ENCODE measurements around the gene MRPL48. TPM values are rescaled to one million over a fixed set of nuclear protein-coding genes. Genes with fewer than 3 reads are reported as not detected.

The MRPL48 gene
- polyA plus RNA-seq, 1 of the 3 experiments (the other 2 are of a cell fraction), result 29.2 TPM

- peaks cover 16% of the 10 kb centered on the region for H3F3A ChIP-seq (replicated peaks; ENCODE audit: insufficient read depth)
- peak overlapping the region; percentile 74 for H3K9ac ChIP-seq
- peak; percentile 96 for DNase-seq
- no peaks in the 10 kb centered on the region for H3K4me1 ChIP-seq (ENCODE audit: control insufficient read depth in 1 of 2, insufficient read depth in 2 of 2, low read depth in 1 of 2, low read length in 1 of 2)
- H4K20me1 ChIP-seq (ENCODE audit: insufficient read depth), result no peaks in the 10 kb centered on the region
- H3K36me3 ChIP-seq (replicated peaks in 1 of 2; ENCODE audit: control insufficient read depth in 1 of 2, insufficient read depth in 2 of 2, low read length in 1 of 2), result no peaks in the 10 kb centered on the region
- H3K9me3 ChIP-seq, result no peaks in the 10 kb centered on the region
- H3K27ac ChIP-seq (ENCODE audit: low read depth in 2 of 2, low read length in 1 of 2), result peak overlapping the region; percentile 86 to 94
- H3K4me2 ChIP-seq, result peak overlapping the region; percentile 68
- ChIA-PET CTCF (interaction anchor here (0.7 to 2.2 kb wide), 7 partner anchors 8 to 1775 kb away, joined by 3 to 15 read pairs (median 3); partner anchors contain the start of genes MRPL48 and RAB6A), POLR2A (interaction anchor here (0.6 to 4.8 kb wide), 8 partner anchors 9 to 637 kb away, joined by 3 to 89 read pairs (median 5); partner anchors contain the start of genes COA4, FAM168A, FCHSD2 and MRPL48)
- H3K79me2 ChIP-seq (ENCODE audit: insufficient read depth), result no peaks in the 10 kb centered on the region
- no peaks in the 10 kb centered on the region for H3K9me2 ChIP-seq
- 2% methylated on average over 25 of the region's 30 CpGs for WGBS (ENCODE audit: low lambda C conversion rate)
- H2AFZ ChIP-seq (ENCODE audit: low read depth), result peak overlapping the region; percentile 88
- H3K27me3 ChIP-seq (ENCODE audit: insufficient read depth), result no peaks in the 10 kb centered on the region
- peak overlapping the region; percentile 53 to 64 for H3K4me3 ChIP-seq (ENCODE audit: low read depth in 2 of 2, low read length in 1 of 2)
- TF ChIP-seq MAX (IDR thresholded peaks at IDR 0.05; ENCODE audit: low read depth) (peak; percentile 92), REST (IDR thresholded peaks at IDR 0.05; ENCODE audit: low read depth, low read length) (no peak), MXI1 (IDR thresholded peaks at IDR 0.05; ENCODE audit: low read depth, low read length) (peak; percentile 98), YY1 (IDR thresholded peaks at IDR 0.05; ENCODE audit: low read depth) (peak; percentile 99), FOXM1 (IDR thresholded peaks at IDR 0.05; ENCODE audit: low read depth) (no peak), GATA2 (CRISPR knock-in tag; IDR thresholded peaks at IDR 0.05) (peak; percentile 45; the same call in 1 of the 2 replicates), NRF1 (IDR thresholded peaks at IDR 0.05; ENCODE audit: low read depth, low read length) (no peak), EZH2phosphoT487 (IDR thresholded peaks at IDR 0.05; ENCODE audit: borderline replicate concordance, low read depth) (no peak), NFIC (IDR thresholded peaks at IDR 0.05; ENCODE audit: borderline replicate concordance) (no peak), EP300 (IDR thresholded peaks at IDR 0.05; ENCODE audit: borderline replicate concordance in 1 of 2, low read depth in 1 of 2, low read length in 1 of 2) (peak in 1 of 2 experiments; percentile 40; a peak in 1 of 4 replicates), TCF12 (IDR thresholded peaks at IDR 0.05) (peak; percentile 50; the same call in 1 of the 2 replicates), GABPA (IDR thresholded peaks at IDR 0.05; ENCODE audit: low read depth) (peak; percentile 71), FOXJ3 (CRISPR knock-in tag; IDR thresholded peaks at IDR 0.05) (no peak), SMC3 (IDR thresholded peaks at IDR 0.05; ENCODE audit: low read depth, low read length) (no peak), RXRA (IDR thresholded peaks at IDR 0.05; ENCODE audit: borderline replicate concordance, low read depth) (no peak; the same call in 1 of the 2 replicates), POLR2AphosphoS5 (IDR thresholded peaks at IDR 0.05; ENCODE audit: low read depth, low read length) (peak; percentile 78), SIN3A (IDR thresholded peaks at IDR 0.05; ENCODE audit: borderline replicate concordance, low read depth, low read length) (peak; percentile 95), JUND (IDR thresholded peaks at IDR 0.05) (peak; percentile 74), TAF1 (IDR thresholded peaks at IDR 0.05; ENCODE audit: borderline replicate concordance, low read depth, low read length) (peak; percentile 56; the same call in 1 of the 2 replicates), FOSL2 (IDR thresholded peaks at IDR 0.05; ENCODE audit: borderline replicate concordance, low read depth) (peak; percentile 87), ELF1 (IDR thresholded peaks at IDR 0.05) (peak; percentile 87), RAD21 (IDR thresholded peaks at IDR 0.05; ENCODE audit: low read length) (peak; percentile 32; the same call in 1 of the 2 replicates), RCOR1 (IDR thresholded peaks at IDR 0.05; ENCODE audit: low read length) (no peak), TEAD4 (IDR thresholded peaks at IDR 0.05; ENCODE audit: borderline replicate concordance, insufficient read depth) (no peak), CHD2 (IDR thresholded peaks at IDR 0.05; ENCODE audit: low read length, partially characterized antibody) (peak; percentile 88), USF1 (IDR thresholded peaks at IDR 0.05; ENCODE audit: borderline replicate concordance, low read depth) (no peak), IRF3 (IDR thresholded peaks at IDR 0.05; ENCODE audit: low read depth, low read length) (no peak)
Observed at GRCh38 chr11:73779084-73779902, 8.4 kb upstream of the MRPL48 start.
